ENCODE results near the gene GTF3C2.

DNA sequence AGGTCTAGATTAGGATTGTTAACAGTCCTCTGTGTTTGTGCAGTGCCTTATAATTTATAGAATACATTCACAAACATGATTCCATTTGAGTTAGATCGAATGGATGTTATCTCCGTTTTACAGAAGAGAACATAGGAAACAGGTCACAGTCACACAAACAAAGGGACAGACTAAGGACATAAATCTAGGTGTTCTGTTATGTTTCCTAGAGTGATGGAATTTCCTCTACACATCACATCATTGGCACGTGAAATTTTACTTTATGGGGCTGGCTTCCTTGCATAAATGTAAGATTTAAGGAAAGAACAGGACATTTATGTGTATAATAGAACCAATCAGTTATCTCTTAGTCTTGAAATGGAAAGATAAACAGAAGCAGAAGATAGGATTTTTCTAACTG is 68.0 kb downstream of the GTF3C2 start:
- TF ChIP-seq, protein P1, sequence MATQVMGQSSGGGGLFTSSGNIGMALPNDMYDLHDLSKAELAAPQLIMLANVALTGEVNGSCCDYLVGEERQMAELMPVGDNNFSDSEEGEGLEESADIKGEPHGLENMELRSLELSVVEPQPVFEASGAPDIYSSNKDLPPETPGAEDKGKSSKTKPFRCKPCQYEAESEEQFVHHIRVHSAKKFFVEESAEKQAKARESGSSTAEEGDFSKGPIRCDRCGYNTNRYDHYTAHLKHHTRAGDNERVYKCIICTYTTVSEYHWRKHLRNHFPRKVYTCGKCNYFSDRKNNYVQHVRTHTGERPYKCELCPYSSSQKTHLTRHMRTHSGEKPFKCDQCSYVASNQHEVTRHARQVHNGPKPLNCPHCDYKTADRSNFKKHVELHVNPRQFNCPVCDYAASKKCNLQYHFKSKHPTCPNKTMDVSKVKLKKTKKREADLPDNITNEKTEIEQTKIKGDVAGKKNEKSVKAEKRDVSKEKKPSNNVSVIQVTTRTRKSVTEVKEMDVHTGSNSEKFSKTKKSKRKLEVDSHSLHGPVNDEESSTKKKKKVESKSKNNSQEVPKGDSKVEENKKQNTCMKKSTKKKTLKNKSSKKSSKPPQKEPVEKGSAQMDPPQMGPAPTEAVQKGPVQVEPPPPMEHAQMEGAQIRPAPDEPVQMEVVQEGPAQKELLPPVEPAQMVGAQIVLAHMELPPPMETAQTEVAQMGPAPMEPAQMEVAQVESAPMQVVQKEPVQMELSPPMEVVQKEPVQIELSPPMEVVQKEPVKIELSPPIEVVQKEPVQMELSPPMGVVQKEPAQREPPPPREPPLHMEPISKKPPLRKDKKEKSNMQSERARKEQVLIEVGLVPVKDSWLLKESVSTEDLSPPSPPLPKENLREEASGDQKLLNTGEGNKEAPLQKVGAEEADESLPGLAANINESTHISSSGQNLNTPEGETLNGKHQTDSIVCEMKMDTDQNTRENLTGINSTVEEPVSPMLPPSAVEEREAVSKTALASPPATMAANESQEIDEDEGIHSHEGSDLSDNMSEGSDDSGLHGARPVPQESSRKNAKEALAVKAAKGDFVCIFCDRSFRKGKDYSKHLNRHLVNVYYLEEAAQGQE (IDR thresholded peaks at IDR 0.05; ENCODE audit: low read depth) = no peak
- TF ChIP-seq EP300 (IDR thresholded peaks at IDR 0.05; ENCODE audit: borderline replicate concordance) = no peak
- TF ChIP-seq TCF12 (IDR thresholded peaks at IDR 0.05; ENCODE audit: low read depth) = no peak
- no peak for TF ChIP-seq RAD21 (IDR thresholded peaks at IDR 0.05; ENCODE audit: low read depth)
- no peak for TF ChIP-seq FOXM1 (IDR thresholded peaks at IDR 0.05; ENCODE audit: borderline replicate concordance, low read depth)
- TF ChIP-seq CEBPB (IDR thresholded peaks at IDR 0.05) = no peak
- no peak for TF ChIP-seq EGR1 (IDR thresholded peaks at IDR 0.05)
- no peak for TF ChIP-seq CREB1 (IDR thresholded peaks at IDR 0.05; ENCODE audit: low read depth)
- TF ChIP-seq, protein P2, sequence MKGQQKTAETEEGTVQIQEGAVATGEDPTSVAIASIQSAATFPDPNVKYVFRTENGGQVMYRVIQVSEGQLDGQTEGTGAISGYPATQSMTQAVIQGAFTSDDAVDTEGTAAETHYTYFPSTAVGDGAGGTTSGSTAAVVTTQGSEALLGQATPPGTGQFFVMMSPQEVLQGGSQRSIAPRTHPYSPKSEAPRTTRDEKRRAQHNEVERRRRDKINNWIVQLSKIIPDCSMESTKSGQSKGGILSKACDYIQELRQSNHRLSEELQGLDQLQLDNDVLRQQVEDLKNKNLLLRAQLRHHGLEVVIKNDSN (IDR thresholded peaks at IDR 0.05) = no peak
- no peak for TF ChIP-seq YY1 (IDR thresholded peaks at IDR 0.05; ENCODE audit: low read depth)
- TF ChIP-seq, protein P3, sequence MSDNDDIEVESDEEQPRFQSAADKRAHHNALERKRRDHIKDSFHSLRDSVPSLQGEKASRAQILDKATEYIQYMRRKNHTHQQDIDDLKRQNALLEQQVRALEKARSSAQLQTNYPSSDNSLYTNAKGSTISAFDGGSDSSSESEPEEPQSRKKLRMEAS (IDR thresholded peaks at IDR 0.05) = no peak
- no peak for TF ChIP-seq TEAD4 (IDR thresholded peaks at IDR 0.05)

Data from Ishikawa (cell line).